Mesothelial cell of epicardium (in vitro differentiated cells): Measurements from ENCODE around the gene RERE. TPM values are rescaled to one million over a fixed set of nuclear protein-coding genes. Genes with fewer than 3 reads are reported as not detected.
A peak's percentile ranks its signal among the peaks of the same experiment; 100 is the strongest.

Experiments
- DNase-seq, 2 experiments: peaks; one replicate each; pipeline ENCODE4 v3.0.0; 2021; ENCODE audit warnings: low spot score in 2 of 2; ENCODE audit not compliant: unreplicated experiment in 2 of 2
- H3K27ac Mint-ChIP-seq: 2 replicates; pipeline ENCODE4 v1.8.0; 2021; ENCODE audit warnings: mixed read lengths
- H3K27me3 Mint-ChIP-seq: 2 replicates; pipeline ENCODE4 v1.8.0; 2021; ENCODE audit warnings: low read depth, mixed read lengths
- H3K36me3 Mint-ChIP-seq: 2 replicates; pipeline ENCODE4 v1.8.0; 2021; ENCODE audit warnings: mixed read lengths
- H3K4me1 Mint-ChIP-seq: 2 replicates; pipeline ENCODE4 v1.8.0; 2021; ENCODE audit warnings: mixed read lengths
- H3K4me3 Mint-ChIP-seq: 2 replicates; pipeline ENCODE4 v1.8.0; 2021; ENCODE audit warnings: mild to moderate bottlenecking, moderate library complexity, mixed read lengths
- H3K9me3 Mint-ChIP-seq: 2 replicates; pipeline ENCODE4 v1.8.0; 2021; ENCODE audit warnings: mixed read lengths
- CTCF ChIP-seq: fragments of 200-600 bp; sonication (generic); IDR thresholded peaks from one replicate; pipeline ENCODE4 v1.5.0; 2021; ENCODE audit warnings: antibody characterized with exemption; ENCODE audit not compliant: unreplicated experiment
- total RNA-seq: library from RNA; stranded (reverse); gene quantifications from 3 replicates; pipeline ENCODE4 v1.2.1, GENCODE V29; 2021

The RERE gene
- total RNA-seq, 1 donor from 2014 or later = 187 TPM

DNA sequence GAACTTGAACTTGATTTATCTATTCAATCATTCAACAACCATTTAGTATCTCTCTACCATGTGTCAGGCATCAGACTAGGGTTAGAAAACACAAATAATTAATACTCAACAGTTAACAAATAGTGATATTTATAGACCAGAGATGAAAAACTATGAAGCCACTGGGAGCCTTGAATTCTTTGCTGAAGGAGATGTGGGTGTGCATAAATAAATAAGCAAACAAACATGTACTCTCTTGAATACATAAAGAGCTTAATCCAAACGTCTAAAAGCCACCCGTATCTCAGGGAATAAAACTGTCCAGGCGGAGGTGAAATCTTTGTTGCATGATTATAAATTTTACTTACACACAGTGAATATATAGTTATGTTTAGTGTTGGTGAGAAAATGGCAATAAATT is 333.9 kb downstream of the RERE start:
- Mint-ChIP-seq H3K4me1 (peaks cover 14% of the 10 kb centered on the region), H3K27me3 (no peaks in the 10 kb centered on the region), H3K4me3 (no peak overlapping the region), H3K36me3 (peaks cover 15% of the 10 kb centered on the region), H3K9me3 (peaks cover 4% of the 10 kb centered on the region), H3K27ac (peak overlapping the region; percentile 71)
- DNase-seq = no peak
- no peak for TF ChIP-seq CTCF

DNA sequence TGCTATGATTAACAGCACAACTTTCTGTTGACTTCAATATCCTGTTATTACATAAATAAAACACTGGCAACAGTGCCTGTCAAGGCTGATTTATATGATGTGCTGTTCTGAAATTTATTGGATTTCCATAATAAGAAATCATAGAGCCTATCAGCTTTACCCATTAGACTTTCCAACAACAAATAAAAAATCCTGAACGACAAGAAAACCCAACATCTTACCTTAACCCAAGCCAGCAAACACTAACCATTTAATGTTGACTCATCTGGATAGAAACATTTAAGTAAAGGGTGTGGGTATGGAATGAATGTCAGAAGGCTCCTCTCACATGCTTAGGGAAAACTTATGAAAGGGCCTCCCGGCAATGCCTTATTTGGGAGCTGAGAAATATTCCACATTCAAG is 334.5 kb downstream of the RERE start:
- Mint-ChIP-seq H3K27me3 (no peaks in the 10 kb centered on the region), H3K9me3 (peaks cover 4% of the 10 kb centered on the region), H3K4me3 (no peak overlapping the region), H3K4me1 (peaks cover 17% of the 10 kb centered on the region), H3K36me3 (peaks cover 15% of the 10 kb centered on the region), H3K27ac (peak overlapping the region; percentile 80)
- TF ChIP-seq CTCF = no peak
- no peak for DNase-seq

GRCh38 chr1:8481650-8482380 is 335.6 kb downstream of the RERE start:
- Mint-ChIP-seq H3K27me3 (no peaks in the 10 kb centered on the region), H3K27ac (peak overlapping the region; percentile 27), H3K4me1 (peaks cover 25% of the 10 kb centered on the region), H3K9me3 (peaks cover 4% of the 10 kb centered on the region), H3K36me3 (peaks cover 12% of the 10 kb centered on the region), H3K4me3 (no peak overlapping the region)
- TF ChIP-seq CTCF = no peak
- DNase-seq = no peak

DNA sequence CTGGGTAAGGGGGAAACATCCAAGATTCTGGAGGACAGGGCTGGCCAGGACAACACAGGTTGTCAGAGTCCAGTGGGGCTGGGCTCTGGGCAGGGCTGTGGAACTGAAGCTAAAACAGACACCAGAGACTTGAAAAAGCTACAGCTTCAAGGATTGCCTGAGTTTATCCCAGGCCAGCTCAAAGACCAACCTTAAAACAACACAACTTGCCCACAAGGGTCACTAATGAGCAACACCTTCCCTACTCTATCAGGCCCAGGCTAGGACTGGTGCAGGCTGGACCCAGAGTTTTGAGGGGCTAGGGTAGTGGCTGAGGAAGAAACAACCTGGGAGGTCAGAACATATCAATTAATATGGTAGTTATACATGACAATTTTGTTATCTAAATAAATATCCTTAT is 338.9 kb downstream of the RERE start:
- Mint-ChIP-seq H3K9me3 (no peaks in the 10 kb centered on the region), H3K27me3 (no peaks in the 10 kb centered on the region), H3K4me3 (no peak overlapping the region), H3K4me1 (peaks cover 45% of the 10 kb centered on the region), H3K36me3 (peaks cover 5% of the 10 kb centered on the region), H3K27ac (no peak overlapping the region)
- TF ChIP-seq CTCF = no peak
- DNase-seq = no peak

- TF ChIP-seq CTCF = no peak
- Mint-ChIP-seq H3K9me3 (no peaks in the 10 kb centered on the region), H3K36me3 (peaks cover 5% of the 10 kb centered on the region)
Measured at GRCh38 chr1:8477983-8478362, 339.5 kb downstream of the RERE start.

More at GRCh38 chr1:8477983-8478362, 339.5 kb downstream of the RERE start:
- Mint-ChIP-seq H3K27me3 (no peaks in the 10 kb centered on the region), H3K4me3 (no peak overlapping the region), H3K4me1 (peaks cover 43% of the 10 kb centered on the region), H3K27ac (peak overlapping the region; percentile 48)
- no peak for DNase-seq
